H1 (cell line): ENCODE measurements around the gene TAGLN2. TPM values are rescaled to one million over a fixed set of nuclear protein-coding genes. Genes with fewer than 3 reads are reported as not detected.

Source experiments
- CREB1 ChIP-seq: IDR thresholded peaks from 2 replicates; pipeline ENCODE4 v1.6.1; 2012; ENCODE audit warnings: inconsistent platforms
- SP1 ChIP-seq: IDR thresholded peaks from 2 replicates; pipeline ENCODE4 v1.6.1; 2011; ENCODE audit warnings: low read depth, low read length
- USF2 ChIP-seq: IDR thresholded peaks from 2 replicates; pipeline ENCODE4 v1.6.1; 2011; ENCODE audit warnings: low read length, improper control_type of control experiment
- polyA plus RNA-seq, 7 experiments: library from polyadenylated mRNA; depleted of rRNA in 3 of 7; stranded (reverse) in 5 of 7; unstranded in 2 of 7; fragments of >200 nt in 5 of 7; fragments of 200-250 nt in 2 of 7; gene quantifications; 1 replicate in 5 of 7; 2 replicates in 1 of 7; 4 replicates in 1 of 7; pipeline versions ENCODE4 v1.2.1 to v1.2.3, GENCODE V29; 2011 to 2013; ENCODE audit warnings: missing spikeins in 2 of 7, mixed read lengths in 2 of 7
- total RNA-seq: library from RNA; stranded (reverse); fragmentation: NEBNext Ultra II Directional; extraction: Animal tissue kit (Norgen Biotek cat#: 25700); gene quantifications from 2 replicates; pipeline ENCODE4 v1.2.1, GENCODE V29; 2021

TAGLN2 gene
- total and polyA plus RNA-seq, 2 of the 8 experiments (the other 6 are each of a cell fraction or from before 2014, with no cell fraction given), result 93.0 to 114 TPM

DNA sequence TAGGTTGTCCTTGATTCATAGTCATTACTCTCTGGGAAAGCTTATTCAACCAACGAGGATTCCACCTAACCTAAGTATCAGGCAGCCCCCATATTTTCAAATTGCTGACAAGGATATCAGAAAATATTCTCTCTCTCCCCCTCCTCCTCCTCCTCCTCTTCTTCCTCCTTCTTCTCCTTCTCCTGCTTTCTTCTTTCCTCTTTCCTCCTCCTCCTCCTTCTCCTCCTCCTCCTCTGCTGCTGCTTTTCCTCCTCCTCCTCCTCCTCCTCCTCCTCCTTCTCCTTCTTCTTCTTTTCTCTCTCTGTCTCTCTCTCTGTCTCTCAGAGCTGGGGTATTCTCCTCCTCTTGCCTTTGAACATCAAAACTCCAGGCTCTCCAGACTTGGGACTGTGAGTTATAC is 22.6 kb upstream of the TAGLN2 start (continued):
- TF ChIP-seq USF2, result no peak
- TF ChIP-seq CREB1, result no peak
- TF ChIP-seq SP1, result no peak
- TF ChIP-seq, all 59 proteins: peak for 0
